ENCODE data around the gene MECR.

The MECR gene

GRCh38 chr1:29221296-29221695 is 9.4 kb downstream of the MECR start:
- TF ChIP-seq CTCF (IDR thresholded peaks at IDR 0.05; ENCODE audit: low read depth, low read length) = no peak
- H3K4me3 ChIP-seq (replicated peaks in 1 of 2; ENCODE audit: low read depth in 2 of 2, low read length in 2 of 2) = no peak overlapping the region
- no peak for DNase-seq (ENCODE audit: low read depth in 2 of 2)

- peak; percentile 9 to 60 for DNase-seq (ENCODE audit: low read depth in 2 of 2)
- TF ChIP-seq CTCF (IDR thresholded peaks at IDR 0.05; ENCODE audit: low read depth, low read length) = no peak
- no peak overlapping the region for H3K4me3 ChIP-seq (replicated peaks in 1 of 2; ENCODE audit: low read depth in 2 of 2, low read length in 2 of 2)
These were observed 12.5 kb downstream of the MECR start for GRCh38 chr1:29218223-29218622.

GRCh38 chr1:29217633-29218032 is 13.1 kb downstream of the MECR start:
- H3K4me3 ChIP-seq (replicated peaks in 1 of 2; ENCODE audit: low read depth in 2 of 2, low read length in 2 of 2) = no peak overlapping the region
- no peak for DNase-seq (ENCODE audit: low read depth in 2 of 2)
- TF ChIP-seq CTCF (IDR thresholded peaks at IDR 0.05; ENCODE audit: low read depth, low read length) = no peak

- no peak for DNase-seq (ENCODE audit: low read depth in 2 of 2)
- TF ChIP-seq CTCF (IDR thresholded peaks at IDR 0.05; ENCODE audit: low read depth, low read length) = no peak
- no peak overlapping the region for H3K4me3 ChIP-seq (replicated peaks in 1 of 2; ENCODE audit: low read depth in 2 of 2, low read length in 2 of 2)
These were observed 17.7 kb downstream of the MECR start for GRCh38 chr1:29213055-29213454.

- TF ChIP-seq CTCF (IDR thresholded peaks at IDR 0.05; ENCODE audit: low read depth, low read length) = no peak
- DNase-seq (ENCODE audit: low read depth in 2 of 2) = peak; percentile 29 to 56
These were observed 19.4 kb downstream of the MECR start for GRCh38 chr1:29211086-29212030.

GRCh38 chr1:29210278-29211085 is 20.3 kb downstream of the MECR start:
- DNase-seq (ENCODE audit: low read depth in 2 of 2) = no peak
- no peak for TF ChIP-seq CTCF (IDR thresholded peaks at IDR 0.05; ENCODE audit: low read depth, low read length)
- H3K4me3 ChIP-seq (replicated peaks in 1 of 2; ENCODE audit: low read depth in 2 of 2, low read length in 2 of 2) = no peak overlapping the region

More at GRCh38 chr1:29211086-29212030, 19.4 kb downstream of the MECR start:
- no peak overlapping the region for H3K4me3 ChIP-seq (replicated peaks in 1 of 2; ENCODE audit: low read depth in 2 of 2, low read length in 2 of 2)

Measured in cardiac fibroblast (primary cell).